B cell (primary cell): ENCODE results near the gene ENO2. TPM values are rescaled to one million over a fixed set of nuclear protein-coding genes. Genes with fewer than 3 reads are reported as not detected.

ENCODE experiments used
- ATAC-seq: fragments of 200-7000 bp; cut with Tn5 transposase; one replicate; pipeline ENCODE4 v1.10.0; 2021; ENCODE audit warnings: low read depth, mild to moderate bottlenecking, moderate number of reproducible peaks, moderate library complexity
- CTCF ChIA-PET: fragments of 350-600 bp; sonication (Branson Sonifier 250); formaldehyde crosslinking; loops from one replicate; lab custom pipeline; 2021; ENCODE audit warnings: antibody characterized with exemption, inconsistent platforms; lab: Charles Lee
- POLR2A ChIA-PET: fragments of 350-600 bp; sonication (Branson Sonifier 250); formaldehyde crosslinking; loops from one replicate; lab custom pipeline; 2021; ENCODE audit warnings: antibody characterized with exemption; lab: Charles Lee
- DNase-seq: peaks from one replicate; pipeline ENCODE4 v3.0.0; 2013
- H2AFZ ChIP-seq: 2 replicates; pipeline ENCODE4 v1.6.1; 2012; ENCODE audit warnings: mild to moderate bottlenecking, low read depth, low read length; ENCODE audit not compliant: insufficient read depth, poor library complexity, severe bottlenecking
- H3K27ac ChIP-seq, 2 donors: 1 replicate in 1 of 2; 2 replicates in 1 of 2; pipeline ENCODE4 v1.5.1; 2012 to 2013; ENCODE audit warnings: low read length in 2 of 2, mild to moderate bottlenecking in 2 of 2, moderate library complexity in 1 of 2
- H3K27me3 ChIP-seq, 4 experiments: fragments of 200-600 bp in 1 of 4; sonication (generic) in 1 of 4; replicated peaks in 1 of 4; 1 replicate in 2 of 4; 2 replicates in 2 of 4; pipeline versions ENCODE4 v1.6.1 to v1.7.0; 2013 to 2016; ENCODE audit warnings: low read length in 3 of 4, mild to moderate bottlenecking in 2 of 4, mixed read lengths in 1 of 4, moderate library complexity in 1 of 4; ENCODE audit not compliant: insufficient read depth in 4 of 4, control insufficient read depth in 3 of 4; ENCODE audit errors: control extremely low read depth in 1 of 4
- H3K36me3 ChIP-seq, 2 experiments: replicated peaks in 1 of 2; 1 replicate in 1 of 2; 2 replicates in 1 of 2; pipeline versions ENCODE4 v1.6.1 to v1.7.1; 2013; ENCODE audit warnings: low read length in 1 of 2; ENCODE audit not compliant: insufficient read depth in 2 of 2, control insufficient read depth in 1 of 2; ENCODE audit errors: control extremely low read depth in 1 of 2, extremely low read depth in 1 of 2
- H3K4me1 ChIP-seq, 2 donors: fragments of 200-600 bp in 1 of 2; sonication (generic) in 1 of 2; 1 replicate in 1 of 2; 2 replicates in 1 of 2; pipeline versions ENCODE4 v1.5.1 to v1.6.1; 2013 to 2017; ENCODE audit warnings: low read length in 2 of 2; ENCODE audit not compliant: control insufficient read depth in 2 of 2, insufficient read depth in 2 of 2
- H3K4me2 ChIP-seq: replicated peaks from 2 replicates; pipeline ENCODE3; 2012; ENCODE audit warnings: mild to moderate bottlenecking, low read depth, low read length; ENCODE audit not compliant: poor library complexity, severe bottlenecking
- H3K4me3 ChIP-seq, 5 experiments: fragments of 200-600 bp in 1 of 5; sonication (generic) in 1 of 5; 1 replicate in 3 of 5; 2 replicates in 2 of 5; pipeline versions ENCODE4 v1.5.1 to v1.7.0; 2011 to 2016; ENCODE audit warnings: low read length in 4 of 5, mild to moderate bottlenecking in 4 of 5, low read depth in 2 of 5, control low read depth in 1 of 5, moderate library complexity in 1 of 5; ENCODE audit not compliant: insufficient read depth in 1 of 5; ENCODE audit errors: control extremely low read depth in 1 of 5, extremely low read depth in 1 of 5
- H3K79me2 ChIP-seq: fragments of 200-600 bp; sonication (generic); one replicate; pipeline ENCODE4 v1.6.0; 2016; ENCODE audit warnings: low read length; ENCODE audit not compliant: control insufficient read depth, insufficient read depth
- H3K9ac ChIP-seq: fragments of 200-600 bp; sonication (generic); 2 replicates; pipeline ENCODE4 v1.6.1; 2017; ENCODE audit warnings: mild to moderate bottlenecking, low read length, moderate library complexity
- H3K9me3 ChIP-seq, 3 donors: one replicate each; pipeline versions ENCODE4 v1.6.1 to v1.7.1; 2013; ENCODE audit warnings: low read length in 2 of 3; ENCODE audit not compliant: control insufficient read depth in 2 of 3, insufficient read depth in 1 of 3; ENCODE audit errors: control extremely low read depth in 1 of 3
- H4K20me1 ChIP-seq: 2 replicates; pipeline ENCODE4 v1.6.0; 2012; ENCODE audit warnings: mild to moderate bottlenecking, low read length; ENCODE audit not compliant: insufficient read depth, control insufficient read depth, poor library complexity, severe bottlenecking
- H3K27ac Mint-ChIP-seq: one replicate; pipeline ENCODE4 v1.8.0; 2021; ENCODE audit warnings: mixed read lengths
- H3K27me3 Mint-ChIP-seq: one replicate; pipeline ENCODE4 v1.8.0; 2021; ENCODE audit warnings: mixed read lengths
- H3K4me1 Mint-ChIP-seq: one replicate; pipeline ENCODE4 v1.8.0; 2021; ENCODE audit warnings: mixed read lengths
- H3K4me3 Mint-ChIP-seq: one replicate; pipeline ENCODE4 v1.8.0; 2021; ENCODE audit warnings: mixed read lengths
- H3K9me3 Mint-ChIP-seq: one replicate; pipeline ENCODE4 v1.8.0; 2022; ENCODE audit warnings: mixed read lengths; ENCODE audit not compliant: insufficient read depth
- EZH2 ChIP-seq: IDR thresholded peaks from 2 replicates; pipeline ENCODE4 v1.6.1; 2012; ENCODE audit warnings: borderline replicate concordance, low read depth, mild to moderate bottlenecking, moderate library complexity, low read length; ENCODE audit not compliant: insufficient read depth, poor library complexity, severe bottlenecking
- WGBS: methylation state at CpG from one replicate; pipeline ENCODE4 v1.1.5; 2013; ENCODE audit warnings: missing lambda C conversion rate; ENCODE audit not compliant: insufficient coverage; 5-methylcytosine and 5-hydroxymethylcytosine counted together
- intact Hi-C: fragments of 100-400 bp; cut with micrococcal nuclease; formaldehyde crosslinking; loops from one replicate; pipeline ENCODE4 v1.10.0; 2022
- polyA plus RNA-seq: library from polyadenylated mRNA; depleted of rRNA; stranded (reverse); fragments of >200 nt; gene quantifications from 2 replicates; pipeline ENCODE4 v1.2.3, GENCODE V29; 2012
- total RNA-seq, 2 donors: library from RNA; stranded (reverse); fragments of 120-200 nt in 1 of 2; gene quantifications; 1 replicate in 1 of 2; 2 replicates in 1 of 2; pipeline versions ENCODE4 v1.2.3 to v1.2.4, GENCODE V29; 2013 to 2022
- TF ChIP-seq, protein P1 (sequence below): fragments of 200-600 bp; IDR thresholded peaks from one replicate; pipeline ENCODE4 v1.8.0; 2022; ENCODE audit warnings: antibody characterized with exemption, mild to moderate bottlenecking

ENO2 gene
- total and polyA plus RNA-seq, 2 donors (not counting 1 experiment from before 2014, with no cell fraction given), result 42.5 to 55.3 TPM

DNA sequence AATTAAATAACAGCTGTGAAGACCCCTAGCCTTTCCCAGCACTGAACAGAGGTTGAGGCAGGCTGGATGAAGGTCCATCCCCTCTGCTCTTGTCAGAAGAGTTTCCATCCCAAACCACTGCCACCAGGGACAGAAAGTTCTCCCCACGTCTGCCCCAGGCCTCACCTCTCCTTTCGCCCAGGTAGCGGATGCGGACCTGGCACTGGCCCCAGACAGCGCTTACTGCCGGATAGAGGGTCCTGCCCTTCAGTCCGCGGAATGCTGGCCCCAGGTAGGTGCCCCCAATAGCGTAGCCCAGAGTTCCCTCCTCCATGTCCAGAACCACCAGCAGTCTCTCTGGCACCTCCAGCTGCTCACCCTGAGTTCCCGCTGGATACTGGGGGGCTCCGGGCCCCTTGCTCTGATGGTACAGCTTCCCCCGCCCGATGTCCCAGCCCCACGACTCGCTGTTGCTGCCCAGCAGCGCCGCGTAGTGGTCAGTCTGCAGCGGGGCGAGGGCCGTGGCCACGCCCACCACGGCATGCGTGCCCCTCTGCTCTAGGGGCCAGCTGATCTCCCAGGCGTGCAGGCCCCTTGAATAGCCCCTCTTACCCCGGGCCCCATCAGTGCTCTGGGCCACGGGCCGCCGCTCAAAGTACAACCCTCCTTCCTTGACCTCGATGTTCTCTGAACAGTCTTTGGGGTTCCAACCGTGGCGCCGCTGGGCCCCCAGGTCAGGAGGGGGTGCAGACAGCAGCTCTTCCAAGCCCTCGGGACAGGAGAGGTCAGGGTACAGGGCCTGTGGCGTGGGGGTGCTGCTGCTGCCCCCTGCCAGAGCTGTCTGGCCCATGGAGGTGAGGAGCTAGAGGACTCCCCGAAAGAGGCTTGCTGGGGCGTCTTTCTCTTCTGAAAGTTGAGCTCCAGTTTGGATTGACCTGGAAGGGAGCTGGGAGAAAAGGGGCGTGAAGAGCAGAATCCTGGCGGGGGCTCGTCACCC, 42.0 kb upstream of the ENO2 start:
- TF ChIP-seq, protein P1, sequence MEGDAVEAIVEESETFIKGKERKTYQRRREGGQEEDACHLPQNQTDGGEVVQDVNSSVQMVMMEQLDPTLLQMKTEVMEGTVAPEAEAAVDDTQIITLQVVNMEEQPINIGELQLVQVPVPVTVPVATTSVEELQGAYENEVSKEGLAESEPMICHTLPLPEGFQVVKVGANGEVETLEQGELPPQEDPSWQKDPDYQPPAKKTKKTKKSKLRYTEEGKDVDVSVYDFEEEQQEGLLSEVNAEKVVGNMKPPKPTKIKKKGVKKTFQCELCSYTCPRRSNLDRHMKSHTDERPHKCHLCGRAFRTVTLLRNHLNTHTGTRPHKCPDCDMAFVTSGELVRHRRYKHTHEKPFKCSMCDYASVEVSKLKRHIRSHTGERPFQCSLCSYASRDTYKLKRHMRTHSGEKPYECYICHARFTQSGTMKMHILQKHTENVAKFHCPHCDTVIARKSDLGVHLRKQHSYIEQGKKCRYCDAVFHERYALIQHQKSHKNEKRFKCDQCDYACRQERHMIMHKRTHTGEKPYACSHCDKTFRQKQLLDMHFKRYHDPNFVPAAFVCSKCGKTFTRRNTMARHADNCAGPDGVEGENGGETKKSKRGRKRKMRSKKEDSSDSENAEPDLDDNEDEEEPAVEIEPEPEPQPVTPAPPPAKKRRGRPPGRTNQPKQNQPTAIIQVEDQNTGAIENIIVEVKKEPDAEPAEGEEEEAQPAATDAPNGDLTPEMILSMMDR, result peak; percentile 89
- no peak for TF ChIP-seq EZH2
- POLR2A ChIA-PET, result interaction anchor here (0.5 to 2.7 kb wide), 20 partner anchors 19 to 238 kb away, joined by 3 to 30 read pairs (median 6); partner anchors contain the start of genes C12orf57, CDCA3, COPS7A and LRRC23
- intact Hi-C loops, result loop anchor here (1.0 to 2.0 kb wide), 11 partner anchors 19 to 317 kb away; partner anchors contain the start of genes C1R, CLSTN3, COPS7A and EMG1
- Histone ChIP-seq H3K79me2 (peaks cover 17% of the 10 kb centered on the region), H3K4me1 (peaks cover 33 to 44% of the 10 kb centered on the region in 2 donors), H3K4me2 (peak overlapping the region; percentile 97), H3K9me3 (no peaks in the 10 kb centered on the region), H3K27me3 (no peaks in the 10 kb centered on the region), H3K4me3 (peak overlapping the region; percentile 50 to 92 (median 88)), H3K36me3 (peaks cover 0 to 21% of the 10 kb centered on the region in 2 experiments), H3K9ac (peak overlapping the region; percentile 91), H2AFZ (peak overlapping the region; percentile 97), H4K20me1 (peaks cover 46% of the 10 kb centered on the region), H3K27ac (peak overlapping the region; percentile 35 to 61)
- DNase-seq (peak; percentile 89), ATAC-seq (peak; percentile 26)
- 6% methylated on average over 39 of the region's 40 CpGs for WGBS
- no peaks in the 10 kb centered on the region for H3K27me3 Mint-ChIP-seq
- CTCF ChIA-PET, result interaction anchor here (0.6 to 11.8 kb wide), 44 partner anchors 8 to 272 kb away, joined by 3 to 136 read pairs (median 6); partner anchors contain the start of genes C12orf57, C1RL, CDCA3 and COPS7A
- peaks cover 45% of the 10 kb centered on the region for H3K4me1 Mint-ChIP-seq
- H3K27ac Mint-ChIP-seq, result peak overlapping the region; percentile 93
- H3K9me3 Mint-ChIP-seq, result no peaks in the 10 kb centered on the region
- peak overlapping the region; percentile 90 for H3K4me3 Mint-ChIP-seq
